Measurements from ENCODE around the gene UBR4.

The UBR4 gene

GRCh38 chr1:19044975-19045831 lies 164.9 kb downstream of the UBR4 start:
- H3K4me2 ChIP-seq (ENCODE audit: low read length): no peak overlapping the region
- TF ChIP-seq CTCF (IDR thresholded peaks at IDR 0.05; ENCODE audit: low read depth, low read length) (no peak), EZH2phosphoT487 (IDR thresholded peaks at IDR 0.05; ENCODE audit: low read depth) (no peak)
- no peaks in the 10 kb centered on the region for H3K36me3 ChIP-seq (replicated peaks; ENCODE audit: low read depth, low read length)
- H3K27me3 ChIP-seq (ENCODE audit: low read depth, low read length): no peaks in the 10 kb centered on the region
- no peak overlapping the region for H2AFZ ChIP-seq (ENCODE audit: low read depth, low read length)
- H3K9ac ChIP-seq (ENCODE audit: low read length): no peak overlapping the region
- H4K20me1 ChIP-seq (ENCODE audit: insufficient read depth, low read length): no peaks in the 10 kb centered on the region
- no peak overlapping the region for H3K4me3 ChIP-seq (ENCODE audit: low read length)
- H3K9me3 ChIP-seq (ENCODE audit: insufficient read depth, low read length): no peaks in the 10 kb centered on the region
- H3K4me1 ChIP-seq (ENCODE audit: low read length): no peaks in the 10 kb centered on the region
- no peak overlapping the region for H3K27ac ChIP-seq (ENCODE audit: low read length)
- no peaks in the 10 kb centered on the region for H3K79me2 ChIP-seq (ENCODE audit: low read length)

- TF ChIP-seq EZH2phosphoT487 (IDR thresholded peaks at IDR 0.05; ENCODE audit: low read depth) (no peak), CTCF (IDR thresholded peaks at IDR 0.05; ENCODE audit: low read depth, low read length) (no peak)
- Histone ChIP-seq H2AFZ (ENCODE audit: low read depth, low read length) (no peak overlapping the region), H3K4me3 (ENCODE audit: low read length) (no peak overlapping the region), H3K27me3 (ENCODE audit: low read depth, low read length) (no peaks in the 10 kb centered on the region), H3K9me3 (ENCODE audit: insufficient read depth, low read length) (no peaks in the 10 kb centered on the region), H3K9ac (ENCODE audit: low read length) (no peak overlapping the region), H3K79me2 (ENCODE audit: low read length) (no peaks in the 10 kb centered on the region), H3K27ac (ENCODE audit: low read length) (no peak overlapping the region), H3K4me1 (ENCODE audit: low read length) (no peaks in the 10 kb centered on the region), H4K20me1 (ENCODE audit: insufficient read depth, low read length) (no peaks in the 10 kb centered on the region), H3K4me2 (ENCODE audit: low read length) (no peak overlapping the region), H3K36me3 (replicated peaks; ENCODE audit: low read depth, low read length) (no peaks in the 10 kb centered on the region)
Measured at GRCh38 chr1:19044471-19044870, 165.6 kb downstream of the UBR4 start.

- no peak overlapping the region for H3K27ac ChIP-seq (ENCODE audit: low read length)
- H3K4me1 ChIP-seq (ENCODE audit: low read length): no peaks in the 10 kb centered on the region
- H3K27me3 ChIP-seq (ENCODE audit: low read depth, low read length): no peaks in the 10 kb centered on the region
- no peak overlapping the region for H3K9ac ChIP-seq (ENCODE audit: low read length)
- H4K20me1 ChIP-seq (ENCODE audit: insufficient read depth, low read length): no peaks in the 10 kb centered on the region
- TF ChIP-seq CTCF (IDR thresholded peaks at IDR 0.05; ENCODE audit: low read depth, low read length) (no peak), EZH2phosphoT487 (IDR thresholded peaks at IDR 0.05; ENCODE audit: low read depth) (no peak)
- no peaks in the 10 kb centered on the region for H3K9me3 ChIP-seq (ENCODE audit: insufficient read depth, low read length)
- no peak overlapping the region for H2AFZ ChIP-seq (ENCODE audit: low read depth, low read length)
- H3K79me2 ChIP-seq (ENCODE audit: low read length): no peaks in the 10 kb centered on the region
- H3K4me2 ChIP-seq (ENCODE audit: low read length): no peak overlapping the region
- no peaks in the 10 kb centered on the region for H3K36me3 ChIP-seq (replicated peaks; ENCODE audit: low read depth, low read length)
- no peak overlapping the region for H3K4me3 ChIP-seq (ENCODE audit: low read length)
Measured at GRCh38 chr1:19043579-19044443, 166.3 kb downstream of the UBR4 start.

Data from OCI-LY3 (cell line).